Measurements from ENCODE around the gene ZBTB45.
A peak's percentile ranks its signal among the peaks of the same experiment; 100 is the strongest.

ZBTB45 gene

GRCh38 chr19:58546019-58546530 is 26.5 kb upstream of the ZBTB45 start:
- ChIA-PET POLR2A (interaction anchor here (0.6 to 4.4 kb wide), 6 partner anchors 8 to 327 kb away, joined by 3 to 128 read pairs (median 10); partner anchors contain the start of genes CHMP2A, UBE2M, ZBTB45 and ZNF497), CTCF (interaction anchor here (0.9 to 1.7 kb wide), 2 partner anchors 26 to 35 kb away, joined by 3 to 9 read pairs; partner anchors contain the start of gene ZBTB45)
- peak overlapping the region; percentile 67 for H3K4me3 ChIP-seq (ENCODE audit: low read depth, low read length)
- H3K4me1 ChIP-seq (ENCODE audit: control insufficient read depth, insufficient read depth, low read length): peaks cover 13% of the 10 kb centered on the region
- TF ChIP-seq ZNF548 (tag by site-specific recombination; IDR thresholded peaks at IDR 0.05) (no peak), ZBTB11 (tag by site-specific recombination; conservative IDR thresholded peaks at IDR 0.05; ENCODE audit: low read depth) (0 out of 2 replicates have a peak, but pooled peaks have one; percentile 20)
- H3K9me3 ChIP-seq (ENCODE audit: control insufficient read depth, insufficient read depth, low read depth, low read length): no peaks in the 10 kb centered on the region
- peaks cover 18 to 62% of the 10 kb centered on the region in 2 experiments for H3K36me3 ChIP-seq (ENCODE audit: control insufficient read depth in 2 of 2, insufficient read depth in 1 of 2, low read length in 2 of 2)
- H3K27ac ChIP-seq (ENCODE audit: extremely low read depth, low read depth, low read length): peak overlapping the region; percentile 99

GRCh38 chr19:58545286-58546018 is 25.8 kb upstream of the ZBTB45 start:
- peaks cover 13% of the 10 kb centered on the region for H3K4me1 ChIP-seq (ENCODE audit: control insufficient read depth, insufficient read depth, low read length)
- CTCF ChIA-PET: no interaction called here

GRCh38 chr19:58544591-58545285 is 25.1 kb upstream of the ZBTB45 start:
- H3K4me1 ChIP-seq (ENCODE audit: control insufficient read depth, insufficient read depth, low read length): peaks cover 13% of the 10 kb centered on the region
- H3K4me3 ChIP-seq (ENCODE audit: low read depth, low read length): peak overlapping the region; percentile 67
- peaks cover 17 to 49% of the 10 kb centered on the region in 2 experiments; a peak in 2 of 3 replicates for H3K36me3 ChIP-seq (ENCODE audit: control insufficient read depth in 2 of 2, insufficient read depth in 1 of 2, low read length in 2 of 2)
- H3K9me3 ChIP-seq (ENCODE audit: control insufficient read depth, insufficient read depth, low read depth, low read length): no peaks in the 10 kb centered on the region
- POLR2A ChIA-PET: interaction anchor here (0.6 to 4.4 kb wide), 26 partner anchors 9 to 362 kb away, joined by 3 to 128 read pairs (median 8); partner anchors contain the start of genes CHMP2A, MZF1, RPS5 and UBE2M
- CTCF ChIA-PET: interaction anchor here (1.3 to 1.9 kb wide), 2 partner anchors 10 to 24 kb away, joined by 6 to 19 read pairs; partner anchors contain the start of genes CHMP2A and ZBTB45
- H3K27ac ChIP-seq (ENCODE audit: extremely low read depth, low read depth, low read length): peak overlapping the region; percentile 99
- TF ChIP-seq ZNF544 (tag by site-specific recombination; IDR thresholded peaks at IDR 0.05) (no peak), ZNF677 (tag by site-specific recombination; IDR thresholded peaks at IDR 0.05) (no peak), ZBTB20 (tag by site-specific recombination; IDR thresholded peaks at IDR 0.05) (no peak), ATF2 (tag by site-specific recombination; IDR thresholded peaks at IDR 0.05; ENCODE audit: low read depth) (no peak), ZNF26 (tag by site-specific recombination; IDR thresholded peaks at IDR 0.05) (no peak), HOXD13 (CRISPR knock-in tag; IDR thresholded peaks at IDR 0.05; ENCODE audit: borderline replicate concordance) (no peak), ZXDB (tag by site-specific recombination; IDR thresholded peaks at IDR 0.05) (0 out of 2 replicates have a peak, but pooled peaks have one; percentile 19), ZNF311 (tag by site-specific recombination; IDR thresholded peaks at IDR 0.05; ENCODE audit: borderline replicate concordance) (no peak), ZNF416 (tag by site-specific recombination; IDR thresholded peaks at IDR 0.05) (no peak), PBX3 (CRISPR knock-in tag; IDR thresholded peaks at IDR 0.05) (0 out of 2 replicates have a peak, but pooled peaks have one; percentile 2), ZNF146 (tag by site-specific recombination; IDR thresholded peaks at IDR 0.05) (no peak), ZNF629 (tag by site-specific recombination; IDR thresholded peaks at IDR 0.05) (no peak), ZBTB6 (tag by site-specific recombination; IDR thresholded peaks at IDR 0.05) (peak; percentile 58)

More at GRCh38 chr19:58545286-58546018, 25.8 kb upstream of the ZBTB45 start:
- POLR2A ChIA-PET: interaction anchor here (0.6 to 4.4 kb wide), 7 partner anchors 8 to 327 kb away, joined by 3 to 128 read pairs (median 7); partner anchors contain the start of genes CHMP2A, UBE2M, ZBTB45 and ZNF497
- Histone ChIP-seq H3K4me3 (ENCODE audit: low read depth, low read length) (peak overlapping the region; percentile 67), H3K36me3 (ENCODE audit: control insufficient read depth in 2 of 2, insufficient read depth in 1 of 2, low read length in 2 of 2) (peaks cover 17 to 56% of the 10 kb centered on the region in 2 experiments; a peak in 2 of 3 replicates), H3K9me3 (ENCODE audit: control insufficient read depth, insufficient read depth, low read depth, low read length) (no peaks in the 10 kb centered on the region), H3K27ac (ENCODE audit: extremely low read depth, low read depth, low read length) (peak overlapping the region; percentile 99)
- TF ChIP-seq ZNF292 (tag by site-specific recombination; IDR thresholded peaks at IDR 0.05; ENCODE audit: borderline replicate concordance, low read depth): no peak
- 0 out of 2 replicates have a peak, but pooled peaks have one; percentile 29 for TF ChIP-seq KLF1 (tag by site-specific recombination; IDR thresholded peaks at IDR 0.05)
- 0 out of 2 replicates have a peak, but pooled peaks have one; percentile 12 for TF ChIP-seq KLF8 (tag by site-specific recombination; IDR thresholded peaks at IDR 0.05)
